ENCODE measurements around the gene LARP1.

The LARP1 gene

GRCh38 chr5:154764967-154765366 is 9.8 kb downstream of the LARP1 start:
- TF ChIP-seq EZH2phosphoT487 (IDR thresholded peaks at IDR 0.05; ENCODE audit: borderline replicate concordance): no peak
- TF ChIP-seq CTCF (conservative IDR thresholded peaks at IDR 0.05; ENCODE audit: low read length): no peak
- Histone ChIP-seq H3F3A (ENCODE audit: low read depth) (no peaks in the 10 kb centered on the region), H3K4me1 (ENCODE audit: insufficient read depth, low read length, poor library complexity, severe bottlenecking) (peaks cover 22% of the 10 kb centered on the region), H4K20me1 (ENCODE audit: insufficient read depth, low read length, poor library complexity, severe bottlenecking) (peaks cover 85% of the 10 kb centered on the region), H3K9me3 (ENCODE audit: insufficient read depth, low read depth, low read length) (no peaks in the 10 kb centered on the region), H3K27me3 (ENCODE audit: insufficient read depth, low read length, poor library complexity, severe bottlenecking) (no peaks in the 10 kb centered on the region), H3K36me3 (ENCODE audit: insufficient read depth, low read length) (no peaks in the 10 kb centered on the region), H3K9ac (ENCODE audit: low read depth, low read length, poor library complexity, severe bottlenecking) (no peak overlapping the region), H3K4me2 (ENCODE audit: low read depth, low read length, poor library complexity, severe bottlenecking) (no peak overlapping the region), H3K4me3 (ENCODE audit: low read length, poor library complexity, severe bottlenecking) (no peak overlapping the region), H3K79me2 (ENCODE audit: insufficient read depth, low read length) (peaks cover 98% of the 10 kb centered on the region), H3K9me2 (replicated peaks; ENCODE audit: low read depth, low read length) (no peaks in the 10 kb centered on the region), H2AFZ (ENCODE audit: low read length) (no peak overlapping the region)

GRCh38 chr5:154765396-154765925 is 10.3 kb downstream of the LARP1 start:
- H3K36me3 ChIP-seq (ENCODE audit: insufficient read depth, low read length): no peaks in the 10 kb centered on the region
- peaks cover 98% of the 10 kb centered on the region for H3K79me2 ChIP-seq (ENCODE audit: insufficient read depth, low read length)
- no peak overlapping the region for H3K9ac ChIP-seq (ENCODE audit: low read depth, low read length, poor library complexity, severe bottlenecking)
- peaks cover 85% of the 10 kb centered on the region for H4K20me1 ChIP-seq (ENCODE audit: insufficient read depth, low read length, poor library complexity, severe bottlenecking)
- H3K27me3 ChIP-seq (ENCODE audit: insufficient read depth, low read length, poor library complexity, severe bottlenecking): no peaks in the 10 kb centered on the region
- H3K9me2 ChIP-seq (replicated peaks; ENCODE audit: low read depth, low read length): no peaks in the 10 kb centered on the region
- peak overlapping the region; percentile 16 for H3K4me2 ChIP-seq (ENCODE audit: low read depth, low read length, poor library complexity, severe bottlenecking)
- peaks cover 22% of the 10 kb centered on the region for H3K4me1 ChIP-seq (ENCODE audit: insufficient read depth, low read length, poor library complexity, severe bottlenecking)
- H2AFZ ChIP-seq (ENCODE audit: low read length): no peak overlapping the region
- TF ChIP-seq EZH2phosphoT487 (IDR thresholded peaks at IDR 0.05; ENCODE audit: borderline replicate concordance) (no peak), CTCF (conservative IDR thresholded peaks at IDR 0.05; ENCODE audit: low read length) (no peak)
- H3K9me3 ChIP-seq (ENCODE audit: insufficient read depth, low read depth, low read length): no peaks in the 10 kb centered on the region
- H3F3A ChIP-seq (ENCODE audit: low read depth): no peaks in the 10 kb centered on the region
- no peak overlapping the region for H3K4me3 ChIP-seq (ENCODE audit: low read length, poor library complexity, severe bottlenecking)

GRCh38 chr5:154766558-154767281 is 11.5 kb downstream of the LARP1 start:
- peak overlapping the region; percentile 16 for H3K4me2 ChIP-seq (ENCODE audit: low read depth, low read length, poor library complexity, severe bottlenecking)
- peaks cover 85% of the 10 kb centered on the region for H4K20me1 ChIP-seq (ENCODE audit: insufficient read depth, low read length, poor library complexity, severe bottlenecking)
- peaks cover 98% of the 10 kb centered on the region for H3K79me2 ChIP-seq (ENCODE audit: insufficient read depth, low read length)
- no peak overlapping the region for H2AFZ ChIP-seq (ENCODE audit: low read length)
- peaks cover 13% of the 10 kb centered on the region for H3K4me1 ChIP-seq (ENCODE audit: insufficient read depth, low read length, poor library complexity, severe bottlenecking)
- no peak overlapping the region for H3K9ac ChIP-seq (ENCODE audit: low read depth, low read length, poor library complexity, severe bottlenecking)
- H3K27me3 ChIP-seq (ENCODE audit: insufficient read depth, low read length, poor library complexity, severe bottlenecking): no peaks in the 10 kb centered on the region
- no peaks in the 10 kb centered on the region for H3F3A ChIP-seq (ENCODE audit: low read depth)
- no peak for TF ChIP-seq EZH2phosphoT487 (IDR thresholded peaks at IDR 0.05; ENCODE audit: borderline replicate concordance)
- TF ChIP-seq CTCF (conservative IDR thresholded peaks at IDR 0.05; ENCODE audit: low read length): no peak
- H3K9me3 ChIP-seq (ENCODE audit: insufficient read depth, low read depth, low read length): no peaks in the 10 kb centered on the region
- no peaks in the 10 kb centered on the region for H3K9me2 ChIP-seq (replicated peaks; ENCODE audit: low read depth, low read length)
- H3K36me3 ChIP-seq (ENCODE audit: insufficient read depth, low read length): peaks cover 6% of the 10 kb centered on the region; the same call in 1 of the 2 replicates
- no peak overlapping the region for H3K4me3 ChIP-seq (ENCODE audit: low read length, poor library complexity, severe bottlenecking)
